Stimulated activated CD4-positive, alpha-beta T cell treated with anti-CD3 and anti-CD28 coated beads, Interleukin-4, amount 100 ng/mL, for 4 hours (primary cell): ENCODE data around the gene CCDC102B.

Experiments
- DNase-seq, 2 experiments: peaks; one replicate each; pipeline ENCODE4 v3.0.0-alpha.2; 2020

Gene CCDC102B

DNA sequence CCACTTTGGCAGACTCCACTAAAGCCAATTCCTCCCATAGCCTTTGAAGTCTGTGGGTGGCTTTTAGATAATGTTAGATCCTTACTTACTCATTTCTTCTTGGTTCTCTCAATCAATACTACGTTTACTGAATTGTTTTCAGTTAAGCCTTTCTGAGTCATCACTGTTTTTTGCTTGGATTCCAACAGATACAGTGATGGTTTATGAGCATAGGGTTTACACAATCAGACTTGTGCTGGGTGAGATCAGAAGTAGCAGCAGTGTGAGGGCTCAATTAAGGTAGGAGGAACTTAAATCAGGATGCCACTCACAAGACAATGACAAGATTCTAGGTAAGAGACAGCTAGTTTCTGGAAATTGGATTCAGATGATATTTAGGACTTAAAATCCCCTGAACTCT, 305.1 kb downstream of the CCDC102B start:
- DNase-seq = no peak
